HG03108 (cell line): ENCODE data around the gene LHFPL2.

Experiments
- ATAC-seq: cut with Tn5 transposase; IDR thresholded peaks from one replicate; pipeline ENCODE4 v1.9.1; 2021; ENCODE audit warnings: moderate library complexity; ENCODE audit not compliant: unreplicated experiment

LHFPL2 gene

DNA sequence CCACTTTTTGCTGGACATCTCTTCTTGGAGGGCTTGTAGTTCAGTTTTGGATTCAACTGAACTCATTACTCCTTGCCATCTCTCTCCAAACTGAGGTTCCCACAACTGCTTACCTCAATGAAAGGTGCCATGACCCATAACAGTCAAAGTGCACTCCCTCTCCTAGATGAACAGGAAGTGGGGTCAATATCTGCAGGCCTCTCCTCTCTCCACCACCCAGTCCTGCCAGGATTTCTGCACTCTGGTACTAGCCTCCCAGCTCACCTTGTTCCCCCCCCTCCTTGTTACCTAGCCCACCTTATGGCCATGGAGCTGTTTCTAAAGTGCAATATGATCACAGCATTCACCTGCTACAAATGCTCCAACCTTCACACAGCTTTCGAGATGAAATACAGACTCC is 5.9 kb downstream of the LHFPL2 start:
- ATAC-seq, result no peak

DNA sequence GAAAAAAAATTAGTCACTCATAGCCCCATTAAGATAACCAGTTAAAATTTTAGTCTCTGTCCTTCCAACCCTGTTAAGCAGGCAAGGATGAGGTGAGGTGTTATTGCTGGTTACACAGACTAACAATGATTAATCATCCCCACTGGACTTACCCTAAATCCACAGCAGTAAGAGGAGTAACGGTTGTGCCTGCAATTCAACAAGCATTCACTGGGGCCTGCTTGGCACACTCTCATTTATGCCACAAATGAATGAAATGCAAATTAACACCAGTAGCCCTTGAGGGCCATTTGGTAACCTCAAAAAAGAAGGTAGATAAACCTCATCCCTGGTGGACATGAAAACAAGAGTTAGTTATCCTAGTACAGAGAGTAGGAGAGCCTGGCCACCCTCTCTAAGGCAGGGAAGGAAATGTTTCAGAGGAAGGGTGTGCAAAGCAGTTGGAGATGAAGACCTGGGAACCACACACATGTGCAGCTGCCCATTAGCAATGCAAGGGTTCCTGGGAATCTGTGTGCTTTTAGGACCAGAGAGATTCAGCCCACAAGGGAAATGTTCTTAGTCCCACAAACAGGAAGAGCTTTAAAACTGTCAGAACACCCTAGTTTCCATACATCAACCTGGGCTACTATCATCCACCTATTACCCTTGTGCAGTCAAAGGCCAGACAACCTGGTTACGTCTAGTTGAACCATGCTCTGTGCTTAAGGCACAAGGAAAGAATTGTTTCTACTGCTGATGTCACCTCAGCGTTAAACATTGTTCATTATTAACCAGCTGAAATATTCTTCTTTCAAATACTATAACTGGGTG is 7.7 kb downstream of the LHFPL2 start:
- peak; percentile 81 for ATAC-seq

DNA sequence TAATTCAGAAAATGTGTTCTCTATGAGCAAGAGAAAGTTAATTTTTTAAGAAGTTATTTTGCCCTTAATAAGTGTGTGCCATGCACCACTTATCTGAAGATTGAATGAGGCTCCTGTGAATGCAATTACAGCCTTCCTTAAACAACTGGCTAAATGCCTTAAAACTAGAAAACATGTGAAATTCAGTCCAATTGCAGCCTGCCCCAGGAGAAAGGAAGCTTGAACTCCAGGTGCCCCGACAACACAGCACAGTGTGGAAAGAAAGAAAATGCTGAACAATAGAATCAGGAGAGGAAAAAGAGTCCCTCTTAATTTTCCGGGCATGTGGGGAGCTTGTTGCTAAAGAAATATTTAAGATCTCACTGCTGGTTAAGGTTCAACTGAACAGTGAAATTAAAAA is 8.8 kb downstream of the LHFPL2 start:
- no peak for ATAC-seq

DNA sequence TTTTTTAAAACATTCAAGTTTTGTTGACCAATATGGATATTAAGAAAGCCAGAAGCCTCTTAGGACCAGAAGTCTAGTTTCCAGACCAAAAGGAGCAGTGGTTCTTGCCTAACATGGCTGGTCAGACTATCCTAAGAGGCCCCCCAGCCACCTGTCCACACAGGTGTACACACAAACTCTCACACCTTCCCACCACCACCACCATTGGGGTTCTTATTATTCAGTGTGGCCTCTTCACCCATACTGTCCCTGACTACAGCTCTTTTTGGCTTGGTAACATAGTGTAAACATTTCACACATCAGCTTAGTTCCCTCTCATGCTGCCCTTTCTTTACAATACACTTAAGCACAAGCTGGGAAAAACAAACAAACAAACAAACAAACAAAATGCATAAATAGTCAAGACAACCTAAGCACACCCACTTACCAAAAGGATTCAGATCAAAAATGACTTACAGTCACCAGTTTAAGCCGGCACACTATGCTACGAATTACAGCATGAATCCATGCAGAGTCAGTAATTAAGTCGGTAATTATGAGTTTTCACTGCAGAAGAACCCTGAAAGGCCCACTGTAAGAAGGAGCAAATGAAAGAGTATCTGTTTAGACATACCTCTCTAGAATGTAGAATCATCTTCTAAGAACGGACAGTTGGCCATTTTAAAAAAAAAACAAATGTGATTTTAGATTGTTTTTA is 9.5 kb downstream of the LHFPL2 start:
- ATAC-seq, result no peak

DNA sequence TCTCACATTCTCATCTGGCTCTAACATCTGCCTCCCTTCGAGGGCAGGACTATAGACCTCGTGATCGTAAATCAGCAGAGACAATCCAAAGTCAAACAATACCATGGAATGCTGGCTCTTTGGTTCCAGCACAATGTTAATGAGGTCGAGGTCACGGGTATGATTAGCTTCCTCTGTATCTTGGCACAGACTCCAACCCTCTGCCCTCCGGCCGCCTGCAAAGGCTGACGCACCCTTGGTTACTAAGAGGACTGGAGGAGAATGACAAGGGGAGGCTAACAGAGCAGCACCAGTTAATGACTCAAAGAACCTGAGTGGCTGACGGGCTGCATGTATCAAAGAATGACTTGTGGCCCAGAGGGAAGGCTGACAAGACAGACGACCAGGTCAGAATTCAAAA is 10.1 kb downstream of the LHFPL2 start:
- no peak for ATAC-seq

DNA sequence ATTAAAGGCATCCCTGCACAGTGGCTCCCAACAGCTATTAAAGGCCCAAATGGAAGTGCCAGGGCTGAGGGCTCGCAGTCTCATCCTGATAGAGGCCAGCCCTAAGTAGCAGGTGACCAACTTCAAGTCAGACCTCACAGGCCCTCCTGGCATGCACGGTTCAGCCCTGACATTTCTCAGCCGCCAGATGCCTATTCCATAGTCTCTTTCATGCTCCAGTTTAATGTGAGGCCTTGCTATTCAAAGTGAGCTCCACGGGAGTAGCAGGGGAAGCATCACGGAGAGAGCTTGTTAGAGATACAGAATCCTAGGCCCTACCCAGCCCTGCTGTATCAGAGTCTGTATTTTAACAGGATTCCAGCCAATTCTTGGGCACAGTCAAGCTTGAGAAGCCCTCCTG is 11.1 kb downstream of the LHFPL2 start:
- no peak for ATAC-seq

DNA sequence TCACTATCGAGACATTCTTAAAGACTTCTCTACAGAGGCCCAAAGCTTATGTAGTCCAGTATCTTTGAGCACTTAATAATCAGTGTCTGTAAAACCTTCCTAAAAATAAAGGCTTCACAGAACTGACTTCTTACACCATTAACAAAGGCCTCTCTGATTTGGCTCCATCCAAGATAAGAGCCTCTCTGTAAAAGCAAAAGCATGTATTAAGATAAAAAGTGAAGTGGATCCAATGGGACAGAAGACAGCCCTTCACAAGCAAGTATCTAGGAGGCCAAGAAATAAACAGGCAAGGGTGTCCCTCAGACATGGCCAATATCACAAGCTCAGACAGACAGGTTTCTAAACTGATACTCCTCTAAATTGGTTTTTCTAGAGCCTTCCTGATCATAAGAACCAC is 11.9 kb downstream of the LHFPL2 start:
- ATAC-seq, result no peak

DNA sequence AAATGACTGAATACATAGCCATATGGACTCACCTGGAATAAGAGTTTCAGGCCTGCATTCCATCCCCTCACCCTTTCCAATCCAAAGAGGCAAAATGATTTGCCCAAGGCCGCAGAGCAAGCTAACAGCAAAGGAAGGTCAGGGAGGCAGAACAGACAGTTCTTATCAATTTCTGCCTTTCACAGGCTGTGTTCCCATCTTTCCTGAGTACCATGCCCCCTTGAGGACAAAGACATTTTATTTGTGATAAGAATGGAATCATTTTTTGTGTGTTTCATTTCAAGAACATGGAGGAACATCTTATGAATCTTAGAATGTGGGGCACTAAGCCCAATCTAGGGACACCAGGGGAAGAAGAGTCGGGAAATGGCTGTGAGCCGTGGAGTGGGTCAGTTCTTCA is 13.9 kb downstream of the LHFPL2 start:
- no peak for ATAC-seq

DNA sequence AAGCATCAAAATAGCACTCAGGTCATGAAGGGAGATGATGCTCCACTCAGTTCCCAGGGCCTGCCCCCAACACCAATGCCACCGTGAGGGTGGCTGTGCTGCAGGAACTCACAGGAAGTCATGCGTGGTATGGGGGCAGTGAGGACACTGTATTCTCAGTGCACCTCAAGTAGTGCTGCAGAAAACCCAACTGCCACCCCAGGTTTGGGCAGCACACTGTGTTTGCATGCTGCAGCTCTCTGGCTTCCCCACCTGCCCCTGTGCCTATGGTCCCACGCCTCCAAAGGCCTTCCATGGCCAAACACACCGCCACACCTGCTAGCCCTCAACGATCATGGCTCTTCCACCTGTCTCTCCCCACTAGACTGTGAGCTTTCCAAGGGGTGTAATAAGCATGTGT is 14.3 kb downstream of the LHFPL2 start:
- ATAC-seq, result no peak

DNA sequence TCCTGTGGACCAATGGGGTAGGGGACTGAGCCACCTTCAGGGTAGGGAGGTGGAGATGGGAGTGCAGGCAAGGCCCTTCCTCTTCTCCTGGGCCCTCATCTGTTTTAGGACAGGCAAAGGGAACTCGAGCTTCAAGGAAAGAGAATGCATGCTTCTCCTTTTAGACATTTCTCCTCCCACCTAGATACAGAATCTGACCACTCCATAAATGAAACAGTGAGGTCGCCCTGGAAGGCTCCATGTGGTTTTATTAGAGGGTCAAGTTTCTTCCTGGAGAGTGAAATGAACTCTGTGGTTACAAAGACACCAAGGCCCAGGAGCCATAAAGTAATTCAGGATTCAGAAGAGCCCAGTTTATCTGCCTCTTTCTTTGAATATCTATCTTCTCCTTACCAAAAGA is 14.9 kb downstream of the LHFPL2 start:
- no peak for ATAC-seq

DNA sequence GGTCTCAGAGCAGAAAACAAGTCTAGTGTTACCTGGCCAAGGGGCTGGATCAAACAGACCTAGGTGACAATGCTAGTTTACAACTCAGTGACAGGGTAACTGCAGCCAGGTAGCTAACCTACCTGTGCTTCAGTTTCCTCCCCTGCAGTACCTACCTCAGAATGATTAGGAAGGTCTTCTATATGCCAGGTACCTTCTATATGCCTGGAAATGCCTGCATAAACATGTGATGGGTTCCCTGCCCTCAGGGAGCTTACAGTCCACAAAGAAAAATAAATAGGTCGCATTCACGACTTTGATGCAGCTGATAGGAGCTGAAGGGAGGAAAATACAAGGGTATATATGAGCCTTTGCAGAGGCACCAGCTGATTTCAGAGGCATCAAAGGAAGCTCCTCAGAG is 16.1 kb downstream of the LHFPL2 start:
- ATAC-seq, result no peak

DNA sequence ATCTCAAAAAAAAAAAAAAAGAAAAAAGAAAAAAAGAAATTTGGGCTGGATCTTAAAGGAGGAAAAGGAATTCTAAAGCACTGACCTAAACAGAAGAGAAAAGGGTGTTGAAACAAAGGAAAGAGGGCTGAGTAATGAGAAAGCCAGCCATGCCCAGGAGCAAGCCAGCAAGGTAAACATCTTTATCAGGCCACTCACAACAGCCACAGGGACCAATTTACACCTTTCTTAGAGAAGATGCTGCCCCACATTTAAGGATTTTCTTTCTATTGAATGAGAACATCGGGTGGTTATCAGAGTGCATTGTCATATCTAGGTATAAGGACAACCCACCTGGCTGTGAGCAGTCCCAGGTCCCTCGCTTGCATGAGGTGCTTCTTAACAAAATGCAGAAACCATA is 16.6 kb downstream of the LHFPL2 start:
- ATAC-seq, result no peak

DNA sequence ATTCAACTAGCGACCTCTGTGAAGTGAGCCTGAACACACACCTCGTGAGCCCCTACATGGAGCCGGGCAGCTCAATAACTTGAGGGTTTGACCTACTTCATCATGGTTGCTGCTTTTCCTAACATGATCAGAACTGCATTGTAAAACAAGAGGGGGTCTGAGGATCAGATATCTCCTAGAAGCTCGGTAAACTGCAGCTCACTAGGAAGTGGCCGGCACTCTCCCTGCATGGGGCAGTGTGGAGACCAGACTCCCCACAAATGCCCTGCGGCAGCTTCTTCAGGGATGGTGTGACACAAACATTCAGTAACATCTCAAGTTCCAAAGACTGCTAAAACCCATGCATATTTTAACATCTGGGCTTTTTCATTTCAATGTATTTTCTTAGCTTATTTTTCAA is 18.5 kb downstream of the LHFPL2 start:
- ATAC-seq, result no peak

DNA sequence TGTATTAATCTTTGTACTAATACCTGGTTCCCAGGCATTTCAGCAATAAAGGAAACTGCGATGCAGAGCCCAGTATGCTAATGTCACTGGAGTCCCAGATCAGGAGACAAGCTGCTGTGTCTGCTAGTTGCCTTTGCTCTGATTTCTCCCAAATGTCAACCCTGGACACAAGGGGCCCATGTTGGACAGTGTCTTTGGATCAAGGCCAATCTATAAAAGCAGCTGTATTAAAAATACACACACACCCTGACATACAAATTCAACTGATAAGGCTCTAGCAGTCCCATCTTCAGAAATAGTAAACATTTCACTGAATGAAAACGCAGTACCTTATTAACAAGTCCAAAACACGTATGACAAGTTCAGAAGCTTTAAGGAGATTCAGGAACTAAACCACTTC is 18.9 kb downstream of the LHFPL2 start:
- no peak for ATAC-seq

DNA sequence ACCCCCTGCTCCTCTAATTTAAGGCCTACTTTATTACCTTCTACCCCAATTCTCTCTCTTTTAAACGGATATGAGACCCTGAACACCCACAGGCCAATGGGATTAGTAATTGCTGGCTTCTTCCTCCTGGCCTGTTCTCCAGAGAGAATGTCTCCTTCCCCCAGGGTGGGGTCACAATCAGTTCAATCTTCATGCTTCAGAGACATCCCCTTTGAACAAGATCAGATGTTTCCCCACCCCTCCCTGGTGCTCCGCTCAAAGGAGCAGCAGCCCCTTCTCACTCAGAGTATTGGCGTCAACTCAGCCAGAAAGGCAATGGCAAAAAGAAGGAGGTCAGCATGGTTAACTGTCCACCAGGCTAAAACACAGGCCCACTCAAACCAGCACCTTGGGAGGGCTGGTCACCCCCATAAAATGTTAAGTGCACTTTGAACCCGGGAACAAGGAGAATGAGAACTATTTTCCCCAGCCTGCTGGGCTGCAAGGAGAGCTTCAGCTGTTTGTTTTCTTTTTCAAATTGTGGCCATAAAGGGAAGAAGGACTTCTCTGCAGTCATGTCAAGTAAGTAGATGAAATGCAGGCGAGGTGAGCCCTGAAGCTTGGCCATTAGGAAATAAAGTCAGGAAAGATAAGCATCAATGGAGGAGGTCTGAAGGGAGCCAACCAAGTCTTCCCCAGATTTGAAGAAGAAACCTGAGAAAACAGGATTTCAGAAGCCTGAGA is 20.1 kb downstream of the LHFPL2 start:
- no peak for ATAC-seq

DNA sequence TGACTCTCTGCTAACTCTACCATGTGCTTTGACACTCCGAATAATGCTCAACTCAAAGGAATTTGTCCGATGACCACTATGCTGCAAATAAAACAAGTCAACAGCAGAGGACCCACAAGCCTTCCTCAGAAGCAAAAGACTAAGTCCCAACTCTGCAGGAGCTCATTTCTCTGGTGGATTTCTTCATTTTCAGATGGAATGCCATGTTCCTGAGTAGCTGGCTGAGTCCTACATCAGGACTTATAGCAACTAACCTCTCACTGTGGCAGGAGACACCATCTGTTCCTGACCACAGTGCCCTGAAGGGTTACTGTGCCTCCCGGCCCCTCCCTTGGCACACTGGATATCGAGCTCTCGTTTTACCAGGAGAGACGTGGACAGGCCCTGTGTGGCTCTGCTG is 20.8 kb downstream of the LHFPL2 start:
- ATAC-seq, result no peak

DNA sequence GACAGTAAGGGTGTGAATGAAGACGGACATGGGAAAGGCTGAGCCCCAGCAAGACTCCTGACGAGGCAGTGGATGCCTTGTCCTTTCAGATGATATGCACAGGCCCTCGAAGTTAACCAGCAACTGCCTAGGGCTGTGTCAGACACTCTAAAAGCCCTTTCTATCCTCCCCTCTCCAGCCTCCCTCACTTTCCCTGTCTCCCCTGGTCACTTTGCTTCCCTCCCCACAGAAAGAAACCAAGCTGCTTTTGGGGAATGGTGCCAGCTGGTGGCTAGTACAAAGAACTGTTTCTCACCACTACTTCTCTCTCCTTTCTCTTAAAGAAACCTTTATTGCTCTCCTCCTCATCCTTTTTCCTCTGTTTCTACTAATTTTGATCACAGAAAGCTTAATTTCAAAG is 21.4 kb downstream of the LHFPL2 start:
- ATAC-seq, result no peak

DNA sequence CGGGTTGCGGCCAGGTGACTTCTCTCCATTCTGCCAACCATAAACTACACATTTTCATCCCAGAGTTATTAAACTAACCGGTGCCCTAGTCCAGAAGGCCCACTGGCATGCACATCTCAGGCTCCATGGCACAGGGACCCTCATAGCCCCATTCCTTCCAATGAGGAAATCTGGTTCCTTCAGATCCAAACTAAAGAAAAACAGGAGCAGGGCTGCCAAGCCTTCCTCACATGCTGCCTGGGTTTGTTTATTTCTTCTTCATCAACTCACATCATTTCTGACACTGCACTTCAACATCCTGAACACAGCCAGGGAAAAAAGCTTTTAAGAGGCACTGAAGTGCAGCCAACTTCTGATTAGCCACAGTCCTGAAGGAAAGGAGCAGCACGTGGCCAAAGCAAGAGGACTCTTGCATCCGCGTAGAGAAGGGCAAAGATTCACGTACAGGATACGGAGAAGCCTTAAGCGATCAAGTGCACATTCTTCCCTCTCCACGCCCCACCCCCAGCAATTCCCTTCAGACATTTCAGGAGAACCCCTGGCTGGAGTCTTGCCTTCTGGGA is 22.5 kb downstream of the LHFPL2 start:
- ATAC-seq, result no peak

DNA sequence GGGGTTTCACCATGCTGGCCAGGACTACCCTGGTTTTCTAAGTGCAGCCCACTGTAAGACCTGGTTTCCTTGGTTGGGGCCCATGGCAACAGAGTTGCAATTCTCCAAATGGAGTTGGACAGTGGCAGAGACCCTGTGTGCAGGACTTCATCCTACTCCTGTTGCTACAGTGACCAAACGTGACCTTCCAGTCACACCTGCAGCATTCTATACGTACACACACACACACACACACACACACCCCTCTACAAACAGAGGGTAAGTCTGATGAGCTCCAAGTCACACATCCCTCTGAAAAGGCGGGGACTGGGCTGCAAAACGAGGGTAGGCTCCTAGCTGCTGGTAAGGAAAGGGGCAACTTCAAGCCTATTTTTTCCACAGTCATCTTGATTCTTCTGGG is 23.6 kb downstream of the LHFPL2 start:
- ATAC-seq, result no peak

DNA sequence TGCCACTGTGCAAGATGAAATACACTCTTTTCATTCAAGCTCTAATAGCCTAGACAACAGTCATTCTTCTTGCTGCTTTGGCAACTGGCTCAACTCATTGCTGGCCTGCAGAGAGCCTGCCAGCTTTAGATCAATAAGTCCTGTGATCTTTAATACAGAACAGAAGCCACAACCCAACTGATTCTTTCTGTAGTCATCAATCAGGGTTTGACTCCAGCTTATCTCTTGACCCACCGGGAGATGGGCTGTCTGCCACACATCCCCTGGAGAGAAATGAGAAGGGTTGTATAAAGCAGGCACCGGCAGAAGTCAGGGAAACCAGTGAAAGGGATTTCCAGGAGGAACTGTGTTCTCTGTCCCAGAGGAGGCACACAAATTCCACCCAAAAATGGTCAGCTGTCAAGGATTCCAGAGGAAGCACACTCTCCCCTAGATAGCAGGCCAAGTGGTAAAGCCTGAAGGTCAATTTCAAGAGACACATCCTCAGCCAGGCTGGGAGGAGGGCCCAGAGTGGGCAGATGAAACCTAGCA is 24.5 kb downstream of the LHFPL2 start:
- ATAC-seq, result no peak

DNA sequence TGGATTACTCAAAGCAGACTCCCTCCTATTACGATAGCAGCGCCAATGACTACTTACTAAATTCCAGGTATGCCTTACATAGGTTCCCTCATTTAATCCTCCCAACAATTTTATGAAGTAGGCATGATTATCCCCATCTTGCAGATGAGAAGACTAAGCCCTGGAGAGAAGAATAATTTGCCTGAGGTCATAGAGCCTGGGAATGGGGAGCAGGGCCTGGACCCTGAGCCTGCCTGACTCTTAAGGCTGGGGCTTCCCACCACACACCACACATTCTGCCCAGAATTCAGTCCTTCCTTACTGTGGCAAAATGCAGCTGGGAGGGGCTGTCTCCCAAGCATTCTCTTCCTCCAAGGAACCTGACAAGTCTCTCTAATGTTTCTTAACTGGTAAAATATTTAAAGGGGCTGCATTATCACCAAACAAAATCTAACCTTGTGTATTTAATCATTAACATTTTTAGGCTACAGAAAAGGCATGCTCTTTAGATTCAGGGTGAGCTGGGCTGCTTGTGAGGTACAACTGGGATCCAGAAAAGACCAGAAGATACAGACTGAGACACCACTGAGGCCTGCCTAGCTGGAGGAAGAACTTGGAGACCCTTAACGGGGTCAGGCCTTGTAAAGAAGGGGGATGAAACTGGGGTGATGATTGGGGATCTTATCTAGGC is 26.1 kb downstream of the LHFPL2 start:
- ATAC-seq, result no peak
